ENCODE data around the gene VAMP2. TPM values are rescaled to one million over a fixed set of nuclear protein-coding genes. Genes with fewer than 3 reads are reported as not detected.

VAMP2 gene
- total and polyA plus RNA-seq, 9 of the 15 experiments (the other 6 are each of a cell fraction or from before 2014, with no cell fraction given), result 2.3 to 31.8 (median 6.0) TPM

GRCh38 chr17:8146381-8147140 is 16.2 kb downstream of the VAMP2 start:
- BruUV-seq (replicated peaks), result no TSS peak
- no peak for DNase-seq (ENCODE audit: extremely low read depth in 1 of 4, low spot score in 3 of 4)
- H3K9me1 ChIP-seq (ENCODE audit: control insufficient read depth, insufficient read depth, low read length), result no peaks in the 10 kb centered on the region
- CTCF ChIA-PET (ENCODE audit: low intra/inter-chr PET ratio), result no interaction called here
- no peak overlapping the region for H3K4me3 ChIP-seq
- WGBS (ENCODE audit: insufficient coverage, low coverage, missing lambda C conversion rate), result 88% methylated on average over 8 of the region's 14 CpGs
- ATAC-seq, result no peak
- H3K36me3 ChIP-seq (ENCODE audit: control insufficient read depth, insufficient read depth, low read length), result peaks cover 69% of the 10 kb centered on the region; the same call in 2 of the 3 replicates
- H4K20me1 ChIP-seq (replicated peaks; ENCODE audit: control insufficient read depth, insufficient read depth, low read length), result 0 out of 2 replicates have a peak, but pooled peaks cover 4% of the 10 kb centered on the region
- intact Hi-C loops (cut with micrococcal nuclease) (no loop called here), in situ Hi-C loops (cut with MboI) (no loop called here)
- FAIRE-seq, result no peak
- no peak overlapping the region for H2AFZ ChIP-seq (ENCODE audit: low read depth, low read length)
- peaks cover 15% of the 10 kb centered on the region for H3K79me2 ChIP-seq (ENCODE audit: control insufficient read depth, insufficient read depth, low read length)
- H3K4me1 ChIP-seq (replicated peaks in 1 of 2; ENCODE audit: control insufficient read depth in 2 of 2, insufficient read depth in 2 of 2, low read length in 2 of 2), result peaks cover 0 to 29% of the 10 kb centered on the region in 2 experiments; a peak in 3 of 5 replicates
- no peaks in the 10 kb centered on the region for H3K9me3 ChIP-seq (replicated peaks; ENCODE audit: control insufficient read depth, insufficient read depth, low read depth, low read length)
- H3K27me3 ChIP-seq (ENCODE audit: control insufficient read depth in 2 of 2, insufficient read depth in 2 of 2, low read length in 2 of 2), result no peaks in the 10 kb centered on the region
- POLR2A ChIA-PET, result interaction anchor here (0.6 kb wide), 1 partner anchor 8 kb away, joined by 3 read pairs; no protein-coding TSS in a partner anchor
- H3K9ac ChIP-seq (ENCODE audit: insufficient read depth in 1 of 2, low read depth in 2 of 2, low read length in 2 of 2), result no peak overlapping the region
- no peak overlapping the region for H3K4me2 ChIP-seq (ENCODE audit: insufficient read depth, low read length)
- no peak overlapping the region for H3K27ac ChIP-seq (ENCODE audit: extremely low read depth, low read depth, low read length)
- no peak for TF ChIP-seq CREM (IDR thresholded peaks at IDR 0.05; ENCODE audit: low read depth)
- no peak for TF ChIP-seq ZNF263 (CRISPR knock-in tag; IDR thresholded peaks at IDR 0.05; ENCODE audit: borderline replicate concordance)
- TF ChIP-seq CHD7 (IDR thresholded peaks at IDR 0.05; ENCODE audit: low read depth, low read length), result no peak
- no peak for TF ChIP-seq SMAD4 (CRISPR knock-in tag; conservative IDR thresholded peaks at IDR 0.05)
- TF ChIP-seq COPS2 (conservative IDR thresholded peaks at IDR 0.05), result no peak
- TF ChIP-seq THRAP3 (IDR thresholded peaks at IDR 0.05; ENCODE audit: borderline replicate concordance), result no peak
- TF ChIP-seq ZNF561 (CRISPR knock-in tag; conservative IDR thresholded peaks at IDR 0.05), result no peak
- TF ChIP-seq NCOA1 (IDR thresholded peaks at IDR 0.05; ENCODE audit: low read depth), result no peak
- no peak for TF ChIP-seq HNRNPH1 (optimal IDR thresholded peaks at IDR 0.05; ENCODE audit: low read depth, low read length)
